ENCODE measurements around the gene SMAD3.

Gene SMAD3

GRCh38 chr15:67198157-67198754 is 132.9 kb downstream of the SMAD3 start:
- Histone ChIP-seq H3K27ac (no peak overlapping the region), H3K4me3 (ENCODE audit: low read depth, low read length) (no peak overlapping the region), H3K27me3 (ENCODE audit: insufficient read depth, low read depth, severe bottlenecking) (no peaks in the 10 kb centered on the region), H3K36me3 (peaks cover 9% of the 10 kb centered on the region), H3K9me3 (ENCODE audit: severe bottlenecking) (no peaks in the 10 kb centered on the region)
- TF ChIP-seq CTCF (IDR thresholded peaks at IDR 0.05; ENCODE audit: low read depth, low read length), result no peak
- no peak for DNase-seq

GRCh38 chr15:67199391-67199790 is 134.0 kb downstream of the SMAD3 start:
- H3K9me3 ChIP-seq (ENCODE audit: severe bottlenecking), result no peaks in the 10 kb centered on the region
- no peak overlapping the region for H3K27ac ChIP-seq
- peaks cover 9% of the 10 kb centered on the region for H3K36me3 ChIP-seq
- H3K27me3 ChIP-seq (ENCODE audit: insufficient read depth, low read depth, severe bottlenecking), result no peaks in the 10 kb centered on the region
- TF ChIP-seq CTCF (IDR thresholded peaks at IDR 0.05; ENCODE audit: low read depth, low read length), result no peak
- H3K4me3 ChIP-seq (ENCODE audit: low read depth, low read length), result no peak overlapping the region
- no peak for DNase-seq

- H3K9me3 ChIP-seq (ENCODE audit: severe bottlenecking), result no peaks in the 10 kb centered on the region
- no peaks in the 10 kb centered on the region for H3K27me3 ChIP-seq (ENCODE audit: insufficient read depth, low read depth, severe bottlenecking)
- no peak overlapping the region for H3K4me3 ChIP-seq (ENCODE audit: low read depth, low read length)
- peaks cover 14% of the 10 kb centered on the region for H3K36me3 ChIP-seq
- no peak overlapping the region for H3K27ac ChIP-seq
- no peak for DNase-seq
- no peak for TF ChIP-seq CTCF (IDR thresholded peaks at IDR 0.05; ENCODE audit: low read depth, low read length)
These were observed 134.7 kb downstream of the SMAD3 start for GRCh38 chr15:67199881-67200763.

GRCh38 chr15:67201136-67201535 is 135.7 kb downstream of the SMAD3 start:
- Histone ChIP-seq H3K36me3 (peaks cover 17% of the 10 kb centered on the region), H3K27ac (no peak overlapping the region), H3K27me3 (ENCODE audit: insufficient read depth, low read depth, severe bottlenecking) (no peaks in the 10 kb centered on the region), H3K9me3 (ENCODE audit: severe bottlenecking) (no peaks in the 10 kb centered on the region), H3K4me3 (ENCODE audit: low read depth, low read length) (no peak overlapping the region)
- DNase-seq, result peak; percentile 37
- TF ChIP-seq CTCF (IDR thresholded peaks at IDR 0.05; ENCODE audit: low read depth, low read length), result no peak

- H3K36me3 ChIP-seq, result peaks cover 17% of the 10 kb centered on the region
- no peaks in the 10 kb centered on the region for H3K9me3 ChIP-seq (ENCODE audit: severe bottlenecking)
- H3K4me3 ChIP-seq (ENCODE audit: low read depth, low read length), result no peak overlapping the region
- no peaks in the 10 kb centered on the region for H3K27me3 ChIP-seq (ENCODE audit: insufficient read depth, low read depth, severe bottlenecking)
- no peak overlapping the region for H3K27ac ChIP-seq
- no peak for DNase-seq
- no peak for TF ChIP-seq CTCF (IDR thresholded peaks at IDR 0.05; ENCODE audit: low read depth, low read length)
These were observed 136.7 kb downstream of the SMAD3 start for GRCh38 chr15:67202091-67202490.
